GM19467 (cell line): ENCODE measurements around the gene GASK1A.

Experiments
- ATAC-seq: cut with Tn5 transposase; IDR thresholded peaks from one replicate; pipeline ENCODE4 v1.9.1; 2021; ENCODE audit warnings: mild to moderate bottlenecking, moderate library complexity; ENCODE audit not compliant: unreplicated experiment

GASK1A gene

GRCh38 chr3:43012174-43012573 lies 33.1 kb downstream of the GASK1A start:
- no peak for ATAC-seq

GRCh38 chr3:43013256-43013655 lies 34.1 kb downstream of the GASK1A start:
- ATAC-seq: no peak

GRCh38 chr3:43013743-43014155 lies 34.6 kb downstream of the GASK1A start:
- no peak for ATAC-seq

- no peak for ATAC-seq
These were observed 35.1 kb downstream of the GASK1A start for GRCh38 chr3:43014241-43014640.

- ATAC-seq: no peak
These were observed 35.8 kb downstream of the GASK1A start for GRCh38 chr3:43014956-43015355.

GRCh38 chr3:43015572-43015971 lies 36.5 kb downstream of the GASK1A start:
- no peak for ATAC-seq

- ATAC-seq: no peak
These were observed 37.1 kb downstream of the GASK1A start for GRCh38 chr3:43015991-43016865.

GRCh38 chr3:43017004-43017403 lies 37.9 kb downstream of the GASK1A start:
- no peak for ATAC-seq

- ATAC-seq: no peak
These were observed 38.6 kb downstream of the GASK1A start for GRCh38 chr3:43017593-43018195.

GRCh38 chr3:43018246-43018645 lies 39.1 kb downstream of the GASK1A start:
- ATAC-seq: no peak

GRCh38 chr3:43019006-43019809 lies 40.1 kb downstream of the GASK1A start:
- no peak for ATAC-seq

GRCh38 chr3:43019826-43020225 lies 40.7 kb downstream of the GASK1A start:
- no peak for ATAC-seq

GRCh38 chr3:43021186-43021585 lies 42.1 kb downstream of the GASK1A start:
- no peak for ATAC-seq

- no peak for ATAC-seq
These were observed 43.0 kb downstream of the GASK1A start for GRCh38 chr3:43022121-43022520.

- no peak for ATAC-seq
These were observed 44.0 kb downstream of the GASK1A start for GRCh38 chr3:43023066-43023465.

GRCh38 chr3:43023746-43024145 lies 44.6 kb downstream of the GASK1A start:
- ATAC-seq: no peak

- no peak for ATAC-seq
These were observed 45.2 kb downstream of the GASK1A start for GRCh38 chr3:43024181-43024885.

GRCh38 chr3:43025423-43025822 lies 46.3 kb downstream of the GASK1A start:
- no peak for ATAC-seq

- no peak for ATAC-seq
These were observed 48.9 kb downstream of the GASK1A start for GRCh38 chr3:43028001-43028400.

GRCh38 chr3:43028678-43029490 lies 49.8 kb downstream of the GASK1A start:
- ATAC-seq: no peak
